HG03175 (cell line): Measurements from ENCODE around the gene RSBN1L.
"Not testable (repeated sequence)": the region's sequence is repeated elsewhere in the genome, so short reads cannot be mapped to it uniquely, and the experiment has no call there.

Source experiments
- ATAC-seq: cut with Tn5 transposase; IDR thresholded peaks from one replicate; pipeline ENCODE4 v1.9.1; 2021; ENCODE audit warnings: mild to moderate bottlenecking, moderate library complexity; ENCODE audit not compliant: unreplicated experiment

RSBN1L gene

DNA sequence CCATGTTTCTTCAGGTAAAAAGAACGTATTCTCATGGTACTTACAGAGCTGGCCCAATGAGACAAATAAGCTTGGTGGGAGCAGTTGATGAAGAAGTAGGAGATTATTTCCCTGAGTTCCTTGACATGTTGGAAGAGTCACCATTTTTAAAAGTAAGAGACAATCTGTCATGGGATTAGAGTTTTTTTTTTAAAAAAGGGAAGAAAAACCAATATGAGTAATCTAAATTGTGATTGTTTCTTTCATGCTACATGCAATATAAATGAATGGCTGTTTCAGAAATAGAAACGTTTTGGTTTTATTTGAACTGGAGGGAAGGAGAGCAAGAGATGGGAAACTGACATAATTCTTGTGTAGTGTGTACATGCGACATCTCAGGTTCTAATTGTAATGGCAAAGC lies 69.2 kb downstream of the RSBN1L start:
- no peak for ATAC-seq

DNA sequence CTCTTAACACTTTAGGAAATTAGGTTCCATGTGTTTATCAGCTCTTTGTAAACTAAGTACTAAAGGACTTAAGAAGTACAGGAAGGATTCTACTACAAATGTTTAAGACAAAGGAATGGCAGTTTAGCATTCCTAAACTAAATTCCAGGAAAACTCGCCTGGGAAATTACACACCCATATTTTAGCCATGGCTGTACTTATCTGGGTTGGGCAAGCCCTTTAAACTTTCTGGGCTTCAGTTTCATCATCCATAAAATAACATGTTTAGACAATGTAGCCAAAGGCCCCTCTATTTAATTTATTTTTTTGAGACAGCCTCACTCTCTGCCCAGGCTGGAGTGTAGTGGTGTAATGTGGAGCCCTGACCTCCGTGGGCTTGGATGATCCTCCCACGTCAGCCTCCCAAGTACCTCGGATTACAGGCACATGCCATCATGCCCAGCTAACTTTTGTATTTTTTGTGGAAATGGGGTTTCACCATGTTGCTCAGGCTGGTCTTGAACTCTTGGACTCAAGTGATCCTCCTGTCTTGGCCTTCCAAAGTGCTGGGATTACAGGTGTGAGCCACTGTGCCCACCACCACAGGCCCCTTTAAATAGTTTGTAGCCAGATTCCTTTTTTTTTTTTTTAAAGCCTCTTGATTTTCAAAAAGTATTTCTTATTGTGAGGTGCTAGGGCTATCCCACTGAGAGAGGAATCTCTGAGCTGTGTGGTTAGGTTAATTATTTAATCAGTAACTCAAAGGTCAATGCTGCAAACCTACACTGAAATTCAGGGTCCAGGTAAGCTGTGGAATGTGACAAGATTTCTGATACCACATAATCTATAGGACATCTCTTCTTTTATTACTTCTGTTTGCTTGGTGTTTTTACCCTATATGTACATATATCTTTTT lies 69.9 kb downstream of the RSBN1L start:
- ATAC-seq, result peak; percentile 64

- ATAC-seq, result no peak
These were observed 70.7 kb downstream of the RSBN1L start for GRCh38 chr7:77766801-77767605.

- ATAC-seq, result no peak
These were observed 74.1 kb downstream of the RSBN1L start for GRCh38 chr7:77770316-77770715.

DNA sequence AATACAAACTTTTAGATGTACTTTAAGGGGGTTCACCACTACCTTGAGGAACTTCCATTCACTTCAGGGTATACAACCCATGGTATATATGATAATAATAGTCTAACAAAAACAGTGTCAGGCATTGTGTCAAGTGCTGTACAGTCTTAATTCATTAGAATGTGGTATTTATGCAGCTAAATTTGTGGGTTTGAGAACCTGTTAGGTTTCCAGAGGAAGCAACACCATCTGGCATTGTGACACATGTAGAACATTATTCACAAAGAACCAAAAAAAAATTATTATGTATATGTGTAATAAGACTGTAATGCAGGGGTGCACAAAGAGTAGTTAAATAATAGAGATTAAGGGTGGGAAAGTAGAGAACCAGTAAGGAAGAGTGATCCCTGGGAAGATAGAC lies 75.6 kb downstream of the RSBN1L start:
- ATAC-seq, result no peak

- ATAC-seq, result no peak
These were observed 82.3 kb downstream of the RSBN1L start for GRCh38 chr7:77778535-77778934.

DNA sequence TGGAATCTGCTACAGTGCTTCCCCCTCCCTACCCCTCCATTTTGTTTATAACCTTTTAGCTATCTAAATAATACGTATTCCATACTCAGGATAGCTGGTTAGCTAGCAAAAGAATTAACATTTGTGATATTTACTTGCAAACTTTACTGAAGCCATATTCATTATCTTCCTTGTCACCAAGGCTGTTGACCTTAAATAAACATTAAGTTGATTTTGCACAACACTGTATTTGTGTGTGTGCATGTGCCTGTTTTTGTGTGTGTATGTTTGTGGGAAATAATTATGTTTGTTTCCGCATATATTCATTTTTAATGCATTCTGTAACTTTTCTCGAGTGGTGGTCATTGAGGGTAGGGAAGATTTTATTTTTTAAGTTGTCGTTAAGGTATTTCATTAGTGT lies 86.1 kb downstream of the RSBN1L start:
- no peak for ATAC-seq

DNA sequence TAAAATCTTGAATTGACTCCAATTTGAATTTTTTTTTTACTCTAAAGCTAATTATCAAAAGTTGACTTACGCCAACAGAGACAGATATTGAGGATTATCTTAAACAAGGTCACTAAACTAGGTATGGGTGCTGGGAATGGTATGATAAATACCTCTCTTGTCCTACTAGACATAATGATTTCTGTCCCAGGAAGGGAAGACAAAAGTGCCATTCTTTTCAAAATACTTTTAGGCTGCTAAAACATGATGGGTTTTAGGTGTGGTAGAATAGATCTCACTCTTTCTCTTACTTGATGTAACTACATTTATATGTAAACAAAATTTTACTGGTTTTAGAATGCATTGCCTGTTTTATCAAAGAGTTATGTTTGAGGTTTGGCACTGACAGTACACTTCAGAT lies 86.9 kb downstream of the RSBN1L start:
- no peak for ATAC-seq

- ATAC-seq, result no peak
These were observed 87.3 kb downstream of the RSBN1L start for GRCh38 chr7:77783545-77783944.

DNA sequence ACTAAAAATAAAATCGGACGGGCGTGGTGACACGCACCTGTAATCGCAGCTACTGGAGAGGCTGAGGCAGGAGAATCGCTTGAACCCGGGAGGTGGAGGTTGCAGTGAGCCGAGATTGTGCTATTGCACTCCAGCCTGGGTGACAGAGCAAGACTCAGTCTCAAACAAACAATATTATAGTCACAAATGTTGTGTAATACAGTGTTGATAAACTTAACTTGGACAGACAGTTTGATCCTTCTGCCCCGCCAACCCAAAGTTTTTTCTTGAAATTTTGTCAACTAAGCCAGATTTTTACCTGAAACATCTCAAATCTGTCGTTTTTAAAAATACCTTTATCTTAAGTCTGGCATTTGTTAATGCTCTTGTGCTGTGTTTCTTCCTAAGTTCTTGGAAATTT lies 88.2 kb downstream of the RSBN1L start:
- not testable (repeated sequence) for ATAC-seq

GRCh38 chr7:77786018-77786417 lies 89.8 kb downstream of the RSBN1L start:
- no peak for ATAC-seq

GRCh38 chr7:77786741-77787140 lies 90.5 kb downstream of the RSBN1L start:
- no peak for ATAC-seq

- ATAC-seq, result no peak
These were observed 92.2 kb downstream of the RSBN1L start for GRCh38 chr7:77788327-77788902.

DNA sequence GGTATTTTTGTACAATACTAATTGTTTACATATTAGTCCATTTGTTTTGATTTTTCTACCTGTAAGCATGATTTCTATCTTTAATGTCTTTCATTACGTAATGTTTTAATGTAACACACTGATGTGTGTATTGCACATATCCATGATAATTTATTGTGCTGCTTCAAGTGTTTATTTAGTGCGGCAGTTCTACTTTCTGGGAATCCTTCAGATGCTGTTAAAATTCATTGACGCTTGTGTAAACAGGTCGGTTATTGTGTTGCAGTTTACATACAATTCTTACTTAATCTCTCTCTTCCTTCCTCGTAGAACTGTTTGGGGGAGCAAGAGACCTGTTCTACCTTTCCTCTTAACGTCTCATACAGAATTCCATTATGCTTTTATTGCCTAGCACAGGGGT lies 95.1 kb downstream of the RSBN1L start:
- ATAC-seq, result no peak

- ATAC-seq, result no peak
These were observed 95.7 kb downstream of the RSBN1L start for GRCh38 chr7:77791956-77792355.

GRCh38 chr7:77794000-77794399 lies 97.7 kb downstream of the RSBN1L start:
- no peak for ATAC-seq

GRCh38 chr7:77796109-77796508 lies 99.8 kb downstream of the RSBN1L start:
- ATAC-seq, result no peak

DNA sequence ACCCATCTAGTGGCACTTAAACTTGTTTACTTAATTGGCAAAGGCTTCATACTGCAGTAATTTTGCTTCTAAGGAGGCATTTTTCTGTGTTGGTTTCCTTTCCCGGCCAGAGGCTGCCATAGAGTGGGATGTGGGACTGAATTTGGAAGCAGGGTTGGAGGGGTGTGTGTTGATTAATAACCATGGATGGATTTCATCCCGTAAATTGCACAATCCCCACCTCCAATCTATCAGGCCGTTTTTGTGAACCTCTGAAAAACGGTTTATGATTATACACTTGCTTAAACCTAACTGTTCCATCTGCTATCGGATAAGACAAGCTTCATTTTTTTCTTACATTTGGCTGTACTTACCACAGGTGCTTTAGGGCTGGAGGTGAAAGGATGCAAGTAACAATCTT lies 100.7 kb downstream of the RSBN1L start:
- ATAC-seq, result no peak

DNA sequence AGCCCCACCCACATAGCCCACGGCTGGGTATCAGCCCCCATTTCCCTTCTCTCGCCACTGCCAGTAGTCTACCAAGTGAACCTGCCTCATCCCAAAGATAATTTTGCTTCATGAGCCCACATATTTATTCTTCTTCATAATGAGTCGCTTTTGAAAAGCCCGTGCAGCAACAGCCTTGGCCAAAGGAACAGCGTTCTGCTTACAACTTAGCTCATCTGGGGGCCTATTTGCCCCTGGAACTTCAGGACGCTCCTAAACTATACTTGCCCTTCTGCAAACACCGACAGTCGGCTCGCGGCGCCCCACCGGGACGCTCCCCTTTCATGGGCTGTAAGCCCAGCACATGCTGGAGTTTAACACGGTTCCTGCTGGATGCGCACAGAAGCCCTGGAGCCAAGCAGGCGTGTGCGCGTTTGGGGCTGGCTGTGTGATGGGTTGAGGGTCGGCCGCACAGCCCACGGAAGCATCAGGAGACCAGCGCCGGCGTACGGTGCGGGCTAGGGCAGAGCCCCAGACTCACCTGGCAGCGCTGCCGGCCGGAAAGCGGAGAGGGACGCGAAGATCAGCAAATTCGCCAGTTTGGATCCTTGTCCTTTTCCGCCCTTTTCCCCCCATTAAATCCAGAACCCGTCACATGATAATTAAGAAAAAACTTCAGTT lies 101.6 kb downstream of the RSBN1L start:
- peak; percentile 32 for ATAC-seq

DNA sequence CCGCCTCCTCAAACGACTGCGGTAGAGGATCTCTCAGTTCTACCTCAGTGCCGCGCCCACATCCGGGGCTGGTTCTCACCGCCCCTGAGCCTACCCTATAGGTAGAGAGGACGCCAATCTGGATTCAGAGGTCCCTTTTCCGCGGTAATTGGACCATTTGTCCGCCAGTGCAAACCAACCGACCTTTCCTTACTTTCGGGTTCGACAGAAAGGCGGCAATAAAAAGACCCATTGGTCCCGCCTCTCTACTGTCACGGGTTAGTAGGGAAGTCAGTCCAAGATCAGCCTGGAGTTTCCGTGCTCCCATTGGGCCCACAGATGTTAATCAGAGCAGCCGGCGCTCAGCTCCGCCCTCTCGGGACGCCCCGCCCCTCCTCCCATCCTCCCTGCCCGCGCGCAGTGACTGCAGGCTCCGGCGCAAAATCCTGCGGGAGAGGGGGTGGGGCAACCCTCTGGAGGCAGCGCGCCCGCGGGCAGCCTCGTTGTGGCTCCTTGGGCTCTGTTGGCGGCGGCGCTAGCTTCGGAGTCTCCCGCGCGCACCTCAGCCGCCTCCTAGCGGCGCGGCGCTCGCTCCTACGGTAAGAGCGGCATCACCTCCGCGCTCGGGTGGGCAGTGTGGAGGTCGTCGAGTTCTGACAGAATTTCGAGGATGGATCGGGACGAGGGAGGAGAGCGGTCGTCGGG lies 102.3 kb downstream of the RSBN1L start, which contains the start of the genes PHTF2 and TMEM60:
PHTF2 (plus strand) TSS at position 380 of the 684 bp plus-strand sequence.
TMEM60 (minus strand) TSS at position 41 of the 684 bp plus-strand sequence. CDS start 4,061 bp downstream, outside the sequence.
- ATAC-seq, result peak; percentile 93
